Measurements from ENCODE around the gene MUC5AC. TPM values are rescaled to one million over a fixed set of nuclear protein-coding genes. Genes with fewer than 3 reads are reported as not detected.
"Not testable (repeated sequence)": the region's sequence is repeated elsewhere in the genome, so short reads cannot be mapped to it uniquely, and the experiment has no call there.

Gene MUC5AC
- total RNA-seq, 1 donor: under 0.01 TPM

- Histone ChIP-seq H3K4me1 (ENCODE audit: insufficient read depth, low read length) (no peaks in the 10 kb centered on the region), H3K9me3 (ENCODE audit: low read depth, low read length) (no peaks in the 10 kb centered on the region), H3K4me3 (ENCODE audit: low read length) (no peak overlapping the region), H3K27me3 (ENCODE audit: insufficient read depth, low read length) (no peaks in the 10 kb centered on the region)
Observed at GRCh38 chr11:1161410-1162137, 3.8 kb downstream of the MUC5AC start.

- H3K27me3 ChIP-seq (ENCODE audit: insufficient read depth, low read length): no peaks in the 10 kb centered on the region
- no peaks in the 10 kb centered on the region for H3K4me1 ChIP-seq (ENCODE audit: insufficient read depth, low read length)
- no peaks in the 10 kb centered on the region for H3K9me3 ChIP-seq (ENCODE audit: low read depth, low read length)
- H3K4me3 ChIP-seq (ENCODE audit: low read length): no peak overlapping the region
Observed at GRCh38 chr11:1162138-1162475, 4.4 kb downstream of the MUC5AC start.

GRCh38 chr11:1162491-1163311 lies 4.9 kb downstream of the MUC5AC start:
- H3K9me3 ChIP-seq (ENCODE audit: low read depth, low read length): no peaks in the 10 kb centered on the region
- H3K27me3 ChIP-seq (ENCODE audit: insufficient read depth, low read length): no peaks in the 10 kb centered on the region
- no peaks in the 10 kb centered on the region for H3K4me1 ChIP-seq (ENCODE audit: insufficient read depth, low read length)
- no peak overlapping the region for H3K4me3 ChIP-seq (ENCODE audit: low read length)

- H3K4me1 ChIP-seq (ENCODE audit: insufficient read depth, low read length): no peaks in the 10 kb centered on the region
- no peak overlapping the region for H3K4me3 ChIP-seq (ENCODE audit: low read length)
- H3K27me3 ChIP-seq (ENCODE audit: insufficient read depth, low read length): no peaks in the 10 kb centered on the region
- no peaks in the 10 kb centered on the region for H3K9me3 ChIP-seq (ENCODE audit: low read depth, low read length)
Observed at GRCh38 chr11:1163321-1163910, 5.7 kb downstream of the MUC5AC start.

GRCh38 chr11:1163911-1164735 lies 6.4 kb downstream of the MUC5AC start:
- Histone ChIP-seq H3K27me3 (ENCODE audit: insufficient read depth, low read length) (no peaks in the 10 kb centered on the region), H3K9me3 (ENCODE audit: low read depth, low read length) (no peaks in the 10 kb centered on the region), H3K4me1 (ENCODE audit: insufficient read depth, low read length) (no peaks in the 10 kb centered on the region), H3K4me3 (ENCODE audit: low read length) (no peak overlapping the region)

- H3K27me3 ChIP-seq (ENCODE audit: insufficient read depth, low read length); H3K4me3 ChIP-seq (ENCODE audit: low read length); H3K4me1 ChIP-seq (ENCODE audit: insufficient read depth, low read length); H3K9me3 ChIP-seq (ENCODE audit: low read depth, low read length): not testable (repeated sequence)
Observed at GRCh38 chr11:1164779-1165255, 7.1 kb downstream of the MUC5AC start.

GRCh38 chr11:1165256-1166041 lies 7.7 kb downstream of the MUC5AC start:
- Histone ChIP-seq H3K27me3 (ENCODE audit: insufficient read depth, low read length) (no peaks in the 10 kb centered on the region), H3K4me1 (ENCODE audit: insufficient read depth, low read length) (no peaks in the 10 kb centered on the region), H3K9me3 (ENCODE audit: low read depth, low read length) (no peaks in the 10 kb centered on the region), H3K4me3 (ENCODE audit: low read length) (no peak overlapping the region)

GRCh38 chr11:1167256-1167655 lies 9.5 kb downstream of the MUC5AC start:
- Histone ChIP-seq H3K4me3 (ENCODE audit: low read length) (no peak overlapping the region), H3K27me3 (ENCODE audit: insufficient read depth, low read length) (no peaks in the 10 kb centered on the region), H3K4me1 (ENCODE audit: insufficient read depth, low read length) (no peaks in the 10 kb centered on the region), H3K9me3 (ENCODE audit: low read depth, low read length) (no peaks in the 10 kb centered on the region)

GRCh38 chr11:1167751-1168231 lies 10.0 kb downstream of the MUC5AC start:
- Histone ChIP-seq H3K4me1 (ENCODE audit: insufficient read depth, low read length) (no peaks in the 10 kb centered on the region), H3K9me3 (ENCODE audit: low read depth, low read length) (no peaks in the 10 kb centered on the region), H3K4me3 (ENCODE audit: low read length) (no peak overlapping the region), H3K27me3 (ENCODE audit: insufficient read depth, low read length) (no peaks in the 10 kb centered on the region)

- H3K4me3 ChIP-seq (ENCODE audit: low read length): no peak overlapping the region
- no peaks in the 10 kb centered on the region for H3K4me1 ChIP-seq (ENCODE audit: insufficient read depth, low read length)
- H3K27me3 ChIP-seq (ENCODE audit: insufficient read depth, low read length): no peaks in the 10 kb centered on the region
Observed at GRCh38 chr11:1168256-1168655, 10.5 kb downstream of the MUC5AC start.

GRCh38 chr11:1168721-1169161 lies 11.0 kb downstream of the MUC5AC start:
- Histone ChIP-seq H3K9me3 (ENCODE audit: low read depth, low read length) (no peaks in the 10 kb centered on the region), H3K4me1 (ENCODE audit: insufficient read depth, low read length) (no peaks in the 10 kb centered on the region), H3K4me3 (ENCODE audit: low read length) (no peak overlapping the region), H3K27me3 (ENCODE audit: insufficient read depth, low read length) (no peaks in the 10 kb centered on the region)

More at GRCh38 chr11:1168256-1168655, 10.5 kb downstream of the MUC5AC start:
- no peaks in the 10 kb centered on the region for H3K9me3 ChIP-seq (ENCODE audit: low read depth, low read length)

- H3K9me3 ChIP-seq (ENCODE audit: low read depth, low read length): no peaks in the 10 kb centered on the region
- H3K4me3 ChIP-seq (ENCODE audit: low read length): no peak overlapping the region
- no peaks in the 10 kb centered on the region for H3K27me3 ChIP-seq (ENCODE audit: insufficient read depth, low read length)
- no peaks in the 10 kb centered on the region for H3K4me1 ChIP-seq (ENCODE audit: insufficient read depth, low read length)
Observed at GRCh38 chr11:1171223-1171984, 13.7 kb downstream of the MUC5AC start.

GRCh38 chr11:1171985-1172728 lies 14.4 kb downstream of the MUC5AC start:
- H3K9me3 ChIP-seq (ENCODE audit: low read depth, low read length): no peaks in the 10 kb centered on the region

More at GRCh38 chr11:1171985-1172728, 14.4 kb downstream of the MUC5AC start:
- Histone ChIP-seq H3K4me3 (ENCODE audit: low read length) (no peak overlapping the region), H3K27me3 (ENCODE audit: insufficient read depth, low read length) (no peaks in the 10 kb centered on the region), H3K4me1 (ENCODE audit: insufficient read depth, low read length) (no peaks in the 10 kb centered on the region)
